DMS53 (cell line): ENCODE data around the gene UROC1.

Source experiments
- DNase-seq: peaks from one replicate; lab custom pipeline; 2025; lab: John Stamatoyannopoulos, UW

Gene UROC1

GRCh38 chr3:126478581-126479310, 38.8 kb downstream of the UROC1 start:
- no peak for DNase-seq

- peak; percentile 17 for DNase-seq
Observed at GRCh38 chr3:126477061-126477380, 40.6 kb downstream of the UROC1 start.

- DNase-seq, result peak; percentile 86
Observed at GRCh38 chr3:126476166-126477060, 41.2 kb downstream of the UROC1 start.

GRCh38 chr3:126475413-126476114, 42.0 kb downstream of the UROC1 start, which contains the start of gene ZXDC:
TSS of gene ZXDC (minus strand) at chr3:126475891. CDS start at chr3:126475865, 26 bp downstream.
- peak; percentile 94 for DNase-seq

GRCh38 chr3:126474498-126475412, 42.8 kb downstream of the UROC1 start:
- peak; percentile 73 for DNase-seq

- DNase-seq, result no peak
Observed at GRCh38 chr3:126473292-126474168, 44.0 kb downstream of the UROC1 start.

- no peak for DNase-seq
Observed at GRCh38 chr3:126472277-126473006, 45.1 kb downstream of the UROC1 start.

GRCh38 chr3:126469479-126469878, 48.1 kb downstream of the UROC1 start:
- DNase-seq, result peak; percentile 51

- DNase-seq, result no peak
Observed at GRCh38 chr3:126468028-126468891, 49.3 kb downstream of the UROC1 start.

- no peak for DNase-seq
Observed at GRCh38 chr3:126467611-126467955, 50.0 kb downstream of the UROC1 start.

- DNase-seq, result no peak
Observed at GRCh38 chr3:126466886-126467610, 50.5 kb downstream of the UROC1 start.

GRCh38 chr3:126465928-126466544, 51.5 kb downstream of the UROC1 start:
- DNase-seq, result no peak

- no peak for DNase-seq
Observed at GRCh38 chr3:126464997-126465396, 52.6 kb downstream of the UROC1 start.

GRCh38 chr3:126464494-126464893, 53.1 kb downstream of the UROC1 start:
- peak; percentile 81 for DNase-seq

- DNase-seq, result peak; percentile 81
Observed at GRCh38 chr3:126464093-126464492, 53.5 kb downstream of the UROC1 start.

GRCh38 chr3:126463521-126463920, 54.1 kb downstream of the UROC1 start:
- DNase-seq, result peak; percentile 59

GRCh38 chr3:126461450-126462070, 56.0 kb downstream of the UROC1 start:
- DNase-seq, result no peak
